ENCODE results near the gene ATP2B2.

Gene ATP2B2

GRCh38 chr3:10411598-10412332, 93.6 kb downstream of the ATP2B2 start:
- H3K27me3 ChIP-seq (ENCODE audit: control insufficient read depth in 1 of 2, insufficient read depth in 1 of 2, low read length in 2 of 2), result peaks cover 11 to 50% of the 10 kb centered on the region in 2 experiments
- no peak for DNase-seq
- no peak overlapping the region for H2BK120ac ChIP-seq (ENCODE audit: low read depth, low read length)
- H3K79me1 ChIP-seq (replicated peaks; ENCODE audit: low read length, poor library complexity, severe bottlenecking), result no peaks in the 10 kb centered on the region
- no peak overlapping the region for H3K14ac ChIP-seq (ENCODE audit: low read length in 2 of 2)
- no peak overlapping the region for H3K9ac ChIP-seq (ENCODE audit: low read length)
- H4K91ac ChIP-seq (ENCODE audit: low read length), result no peak overlapping the region
- no peak overlapping the region for H3K4me3 ChIP-seq (ENCODE audit: insufficient read depth in 1 of 2, low read depth in 1 of 2, low read length in 2 of 2)
- H3K4me1 ChIP-seq (ENCODE audit: control insufficient read depth, insufficient read depth, low read depth, low read length), result no peaks in the 10 kb centered on the region
- H2AK5ac ChIP-seq (ENCODE audit: low read length, severe bottlenecking), result no peak overlapping the region
- no peak overlapping the region for H3K27ac ChIP-seq (ENCODE audit: low read length, poor library complexity, severe bottlenecking)
- H2BK15ac ChIP-seq (ENCODE audit: low read depth, poor library complexity, severe bottlenecking), result no peak overlapping the region
- no peak overlapping the region for H3K18ac ChIP-seq (ENCODE audit: low read depth in 1 of 2, low read length in 2 of 2)
- H2AFZ ChIP-seq (ENCODE audit: low read depth, low read length), result no peak overlapping the region
- no peaks in the 10 kb centered on the region for H3K9me3 ChIP-seq (ENCODE audit: control insufficient read depth, low read length)
- H3K4ac ChIP-seq (ENCODE audit: low read depth in 1 of 2, low read length in 2 of 2), result no peak overlapping the region
- H3K23ac ChIP-seq (ENCODE audit: low read length in 2 of 2), result no peak overlapping the region
- H2BK12ac ChIP-seq (ENCODE audit: low read length in 2 of 2), result no peak overlapping the region
- H3K36me3 ChIP-seq (ENCODE audit: control insufficient read depth in 1 of 2, insufficient read depth in 2 of 2, low read depth in 1 of 2, low read length in 2 of 2), result no peaks in the 10 kb centered on the region
- WGBS, result 94% methylated on average over 9 of the region's 9 CpGs
- H2BK5ac ChIP-seq (ENCODE audit: low read depth, low read length, poor library complexity, severe bottlenecking), result no peak overlapping the region
- no peak overlapping the region for H4K8ac ChIP-seq (ENCODE audit: low read length)
- no peak overlapping the region for H3K4me2 ChIP-seq (ENCODE audit: low read length, poor library complexity, severe bottlenecking)

- Histone ChIP-seq H3K14ac (ENCODE audit: low read length in 2 of 2) (no peak overlapping the region), H3K4me1 (ENCODE audit: control insufficient read depth, insufficient read depth, low read depth, low read length) (no peaks in the 10 kb centered on the region), H3K4ac (ENCODE audit: low read depth in 1 of 2, low read length in 2 of 2) (no peak overlapping the region), H2BK15ac (ENCODE audit: low read depth, poor library complexity, severe bottlenecking) (no peak overlapping the region), H3K4me3 (ENCODE audit: insufficient read depth in 1 of 2, low read depth in 1 of 2, low read length in 2 of 2) (no peak overlapping the region), H3K36me3 (ENCODE audit: control insufficient read depth in 1 of 2, insufficient read depth in 2 of 2, low read depth in 1 of 2, low read length in 2 of 2) (no peaks in the 10 kb centered on the region), H2BK120ac (ENCODE audit: low read depth, low read length) (no peak overlapping the region), H3K27ac (ENCODE audit: low read length, poor library complexity, severe bottlenecking) (no peak overlapping the region), H2BK5ac (ENCODE audit: low read depth, low read length, poor library complexity, severe bottlenecking) (no peak overlapping the region), H3K27me3 (ENCODE audit: control insufficient read depth in 1 of 2, insufficient read depth in 1 of 2, low read length in 2 of 2) (peaks cover 5 to 41% of the 10 kb centered on the region in 2 experiments), H3K79me1 (replicated peaks; ENCODE audit: low read length, poor library complexity, severe bottlenecking) (no peaks in the 10 kb centered on the region), H3K23ac (ENCODE audit: low read length in 2 of 2) (no peak overlapping the region), H2AK5ac (ENCODE audit: low read length, severe bottlenecking) (no peak overlapping the region), H3K9me3 (ENCODE audit: control insufficient read depth, low read length) (no peaks in the 10 kb centered on the region), H3K18ac (ENCODE audit: low read depth in 1 of 2, low read length in 2 of 2) (no peak overlapping the region), H2BK12ac (ENCODE audit: low read length in 2 of 2) (no peak overlapping the region), H4K91ac (ENCODE audit: low read length) (no peak overlapping the region), H3K9ac (ENCODE audit: low read length) (no peak overlapping the region), H4K8ac (ENCODE audit: low read length) (no peak overlapping the region), H2AFZ (ENCODE audit: low read depth, low read length) (no peak overlapping the region), H3K4me2 (ENCODE audit: low read length, poor library complexity, severe bottlenecking) (no peak overlapping the region)
- DNase-seq, result no peak
- 83% methylated on average over 21 of the region's 21 CpGs for WGBS
These were observed 94.9 kb downstream of the ATP2B2 start for GRCh38 chr3:10410383-10411002.

GRCh38 chr3:10408680-10409079, 96.7 kb downstream of the ATP2B2 start:
- H3K36me3 ChIP-seq (ENCODE audit: control insufficient read depth in 1 of 2, insufficient read depth in 2 of 2, low read depth in 1 of 2, low read length in 2 of 2), result no peaks in the 10 kb centered on the region
- peaks cover 5 to 26% of the 10 kb centered on the region in 2 experiments for H3K27me3 ChIP-seq (ENCODE audit: control insufficient read depth in 1 of 2, insufficient read depth in 1 of 2, low read length in 2 of 2)
- H3K23ac ChIP-seq (ENCODE audit: low read length in 2 of 2), result no peak overlapping the region
- no peaks in the 10 kb centered on the region for H3K9me3 ChIP-seq (ENCODE audit: control insufficient read depth, low read length)
- H2BK15ac ChIP-seq (ENCODE audit: low read depth, poor library complexity, severe bottlenecking), result no peak overlapping the region
- H3K14ac ChIP-seq (ENCODE audit: low read length in 2 of 2), result peak overlapping the region in 1 of 2 experiments; percentile 41
- no peak overlapping the region for H3K4me2 ChIP-seq (ENCODE audit: low read length, poor library complexity, severe bottlenecking)
- H3K27ac ChIP-seq (ENCODE audit: low read length, poor library complexity, severe bottlenecking), result no peak overlapping the region
- H3K4me1 ChIP-seq (ENCODE audit: control insufficient read depth, insufficient read depth, low read depth, low read length), result no peaks in the 10 kb centered on the region
- 71% methylated on average over 7 of the region's 8 CpGs for WGBS
- no peaks in the 10 kb centered on the region for H3K79me1 ChIP-seq (replicated peaks; ENCODE audit: low read length, poor library complexity, severe bottlenecking)
- H4K91ac ChIP-seq (ENCODE audit: low read length), result no peak overlapping the region
- H3K4me3 ChIP-seq (ENCODE audit: insufficient read depth in 1 of 2, low read depth in 1 of 2, low read length in 2 of 2), result no peak overlapping the region
- H2BK120ac ChIP-seq (ENCODE audit: low read depth, low read length), result no peak overlapping the region
- peak; percentile 16 for DNase-seq
- no peak overlapping the region for H2BK5ac ChIP-seq (ENCODE audit: low read depth, low read length, poor library complexity, severe bottlenecking)
- no peak overlapping the region for H4K8ac ChIP-seq (ENCODE audit: low read length)
- no peak overlapping the region for H2AK5ac ChIP-seq (ENCODE audit: low read length, severe bottlenecking)
- H3K9ac ChIP-seq (ENCODE audit: low read length), result no peak overlapping the region
- no peak overlapping the region for H2AFZ ChIP-seq (ENCODE audit: low read depth, low read length)
- H2BK12ac ChIP-seq (ENCODE audit: low read length in 2 of 2), result no peak overlapping the region
- H3K18ac ChIP-seq (ENCODE audit: low read depth in 1 of 2, low read length in 2 of 2), result no peak overlapping the region
- H3K4ac ChIP-seq (ENCODE audit: low read depth in 1 of 2, low read length in 2 of 2), result no peak overlapping the region

- Histone ChIP-seq H3K36me3 (ENCODE audit: control insufficient read depth in 1 of 2, insufficient read depth in 2 of 2, low read depth in 1 of 2, low read length in 2 of 2) (no peaks in the 10 kb centered on the region), H3K4me1 (ENCODE audit: control insufficient read depth, insufficient read depth, low read depth, low read length) (no peaks in the 10 kb centered on the region), H3K4ac (ENCODE audit: low read depth in 1 of 2, low read length in 2 of 2) (no peak overlapping the region), H3K9ac (ENCODE audit: low read length) (no peak overlapping the region), H2AK5ac (ENCODE audit: low read length, severe bottlenecking) (no peak overlapping the region), H2BK12ac (ENCODE audit: low read length in 2 of 2) (no peak overlapping the region), H3K14ac (ENCODE audit: low read length in 2 of 2) (no peak overlapping the region), H3K79me1 (replicated peaks; ENCODE audit: low read length, poor library complexity, severe bottlenecking) (no peaks in the 10 kb centered on the region), H2BK15ac (ENCODE audit: low read depth, poor library complexity, severe bottlenecking) (no peak overlapping the region), H3K4me3 (ENCODE audit: insufficient read depth in 1 of 2, low read depth in 1 of 2, low read length in 2 of 2) (no peak overlapping the region), H2BK5ac (ENCODE audit: low read depth, low read length, poor library complexity, severe bottlenecking) (no peak overlapping the region), H2AFZ (ENCODE audit: low read depth, low read length) (no peak overlapping the region), H3K27me3 (ENCODE audit: control insufficient read depth in 1 of 2, insufficient read depth in 1 of 2, low read length in 2 of 2) (peaks cover 0 to 24% of the 10 kb centered on the region in 2 experiments), H4K91ac (ENCODE audit: low read length) (no peak overlapping the region), H3K9me3 (ENCODE audit: control insufficient read depth, low read length) (no peaks in the 10 kb centered on the region), H3K4me2 (ENCODE audit: low read length, poor library complexity, severe bottlenecking) (no peak overlapping the region), H3K23ac (ENCODE audit: low read length in 2 of 2) (no peak overlapping the region), H4K8ac (ENCODE audit: low read length) (no peak overlapping the region), H2BK120ac (ENCODE audit: low read depth, low read length) (no peak overlapping the region), H3K27ac (ENCODE audit: low read length, poor library complexity, severe bottlenecking) (no peak overlapping the region), H3K18ac (ENCODE audit: low read depth in 1 of 2, low read length in 2 of 2) (no peak overlapping the region)
- DNase-seq, result no peak
- 74% methylated on average over 8 of the region's 8 CpGs for WGBS
These were observed 98.0 kb downstream of the ATP2B2 start for GRCh38 chr3:10407361-10407760.
